ENCODE measurements around the gene CD300LF. TPM values are rescaled to one million over a fixed set of nuclear protein-coding genes. Genes with fewer than 3 reads are reported as not detected.

The CD300LF gene
- polyA plus RNA-seq, 1 donor: 0.18 TPM

- DNase-seq: no peak
Observed at GRCh38 chr17:74729866-74730265, 17.1 kb upstream of the CD300LF start.

GRCh38 chr17:74729368-74729767 lies 16.6 kb upstream of the CD300LF start:
- DNase-seq: no peak

- DNase-seq: no peak
Observed at GRCh38 chr17:74728702-74729075, 16.0 kb upstream of the CD300LF start.

- DNase-seq: no peak
Observed at GRCh38 chr17:74728033-74728701, 15.4 kb upstream of the CD300LF start.

GRCh38 chr17:74725111-74725510 lies 12.4 kb upstream of the CD300LF start:
- no peak for DNase-seq

- DNase-seq: no peak
Observed at GRCh38 chr17:74723891-74724290, 11.2 kb upstream of the CD300LF start.

GRCh38 chr17:74722782-74723181 lies 10.1 kb upstream of the CD300LF start:
- DNase-seq: no peak

GRCh38 chr17:74720506-74720905 lies 7.8 kb upstream of the CD300LF start:
- DNase-seq: no peak

- no peak for DNase-seq
Observed at GRCh38 chr17:74715144-74715543, 2.4 kb upstream of the CD300LF start.

GRCh38 chr17:74713171-74713755 lies 540 bp upstream of the CD300LF start:
- no peak for DNase-seq

- DNase-seq: no peak
Observed at GRCh38 chr17:74712301-74712700, 422 bp downstream of the CD300LF start.

- DNase-seq: no peak
Observed at GRCh38 chr17:74711058-74711824, 1.5 kb downstream of the CD300LF start.

GRCh38 chr17:74704544-74704943 lies 8.2 kb downstream of the CD300LF start:
- no peak for DNase-seq

- DNase-seq: no peak
Observed at GRCh38 chr17:74703311-74703710, 9.4 kb downstream of the CD300LF start.

- no peak for DNase-seq
Observed at GRCh38 chr17:74702116-74702871, 10.4 kb downstream of the CD300LF start.

- DNase-seq: no peak
Observed at GRCh38 chr17:74699236-74699635, 13.5 kb downstream of the CD300LF start.

- no peak for DNase-seq
Observed at GRCh38 chr17:74698069-74698468, 14.7 kb downstream of the CD300LF start.

GRCh38 chr17:74697515-74697914 lies 15.2 kb downstream of the CD300LF start:
- DNase-seq: no peak

- no peak for DNase-seq
Observed at GRCh38 chr17:74695629-74696028, 17.1 kb downstream of the CD300LF start.

- DNase-seq: no peak
Observed at GRCh38 chr17:74694081-74694480, 18.6 kb downstream of the CD300LF start.

- no peak for DNase-seq
Observed at GRCh38 chr17:74691151-74691550, 21.6 kb downstream of the CD300LF start.

- DNase-seq: no peak
Observed at GRCh38 chr17:74690409-74690825, 22.3 kb downstream of the CD300LF start.

GRCh38 chr17:74687886-74688285 lies 24.8 kb downstream of the CD300LF start:
- DNase-seq: no peak
